Embryonic facial prominence (tissue), 1 donor: ENCODE data around the gene LARP1B.
A peak's percentile ranks its signal among the peaks of the same experiment; 100 is the strongest.
"Not testable (repeated sequence)": the region's sequence is repeated elsewhere in the genome, so short reads cannot be mapped to it uniquely, and the experiment has no call there.

Experiments
- DNase-seq: peaks from one replicate; pipeline ENCODE4 v3.0.0-alpha.2; 2016; ENCODE audit errors: extremely low spot score

LARP1B gene

GRCh38 chr4:128135391-128135790 is 74.3 kb downstream of the LARP1B start:
- DNase-seq: no peak

- no peak for DNase-seq
Observed at GRCh38 chr4:128141866-128142265, 80.8 kb downstream of the LARP1B start.

- DNase-seq: no peak
Observed at GRCh38 chr4:128145727-128146126, 84.6 kb downstream of the LARP1B start.

GRCh38 chr4:128153800-128154199 is 92.7 kb downstream of the LARP1B start:
- DNase-seq: no peak

GRCh38 chr4:128155231-128155855 is 94.2 kb downstream of the LARP1B start:
- DNase-seq: no peak

GRCh38 chr4:128155874-128156456 is 94.9 kb downstream of the LARP1B start:
- no peak for DNase-seq

GRCh38 chr4:128156472-128156871 is 95.4 kb downstream of the LARP1B start:
- DNase-seq: not testable (repeated sequence)

- DNase-seq: no peak
Observed at GRCh38 chr4:128158894-128159293, 97.8 kb downstream of the LARP1B start.

- no peak for DNase-seq
Observed at GRCh38 chr4:128159967-128160366, 98.9 kb downstream of the LARP1B start.

GRCh38 chr4:128161138-128161537 is 100.0 kb downstream of the LARP1B start:
- no peak for DNase-seq

- no peak for DNase-seq
Observed at GRCh38 chr4:128162434-128162833, 101.3 kb downstream of the LARP1B start.

- no peak for DNase-seq
Observed at GRCh38 chr4:128163177-128164117, 102.3 kb downstream of the LARP1B start.

GRCh38 chr4:128166982-128167381 is 105.9 kb downstream of the LARP1B start:
- DNase-seq: no peak

- no peak for DNase-seq
Observed at GRCh38 chr4:128168701-128169100, 107.6 kb downstream of the LARP1B start.

GRCh38 chr4:128169245-128169644 is 108.1 kb downstream of the LARP1B start:
- DNase-seq: no peak

- DNase-seq: no peak
Observed at GRCh38 chr4:128176643-128177042, 115.5 kb downstream of the LARP1B start.

GRCh38 chr4:128177498-128177897 is 116.4 kb downstream of the LARP1B start:
- DNase-seq: no peak

GRCh38 chr4:128186623-128187022 is 125.5 kb downstream of the LARP1B start:
- DNase-seq: no peak

- peak; percentile 22 for DNase-seq
Observed at GRCh38 chr4:128191115-128191781, 130.1 kb downstream of the LARP1B start.

GRCh38 chr4:128220286-128221235 is 159.4 kb downstream of the LARP1B start:
- no peak for DNase-seq

GRCh38 chr4:128221586-128221985 is 160.5 kb downstream of the LARP1B start:
- DNase-seq: no peak
